Right renal pelvis (tissue), 4 donors: ENCODE measurements around the gene SPATS2. TPM values are rescaled to one million over a fixed set of nuclear protein-coding genes. Genes with fewer than 3 reads are reported as not detected.
"Not testable (repeated sequence)": the region's sequence is repeated elsewhere in the genome, so short reads cannot be mapped to it uniquely, and the experiment has no call there.

Source experiments
- DNase-seq, 4 donors: peaks; one replicate each; pipeline ENCODE4 v3.0.0-alpha.2; 2013; ENCODE audit warnings: low read depth in 4 of 4, low spot score in 3 of 4, missing footprints in 1 of 4
- polyA plus RNA-seq, 4 donors: library from polyadenylated mRNA; unstranded; fragments of 120-200 nt; gene quantifications; one replicate each; pipeline ENCODE4 v1.2.1, GENCODE V29; 2013; ENCODE audit not compliant: insufficient read length in 4 of 4

The SPATS2 gene
- polyA plus RNA-seq: 10 to 100 TPM; 45.0 to 49.8 (median 47.8) TPM

DNA sequence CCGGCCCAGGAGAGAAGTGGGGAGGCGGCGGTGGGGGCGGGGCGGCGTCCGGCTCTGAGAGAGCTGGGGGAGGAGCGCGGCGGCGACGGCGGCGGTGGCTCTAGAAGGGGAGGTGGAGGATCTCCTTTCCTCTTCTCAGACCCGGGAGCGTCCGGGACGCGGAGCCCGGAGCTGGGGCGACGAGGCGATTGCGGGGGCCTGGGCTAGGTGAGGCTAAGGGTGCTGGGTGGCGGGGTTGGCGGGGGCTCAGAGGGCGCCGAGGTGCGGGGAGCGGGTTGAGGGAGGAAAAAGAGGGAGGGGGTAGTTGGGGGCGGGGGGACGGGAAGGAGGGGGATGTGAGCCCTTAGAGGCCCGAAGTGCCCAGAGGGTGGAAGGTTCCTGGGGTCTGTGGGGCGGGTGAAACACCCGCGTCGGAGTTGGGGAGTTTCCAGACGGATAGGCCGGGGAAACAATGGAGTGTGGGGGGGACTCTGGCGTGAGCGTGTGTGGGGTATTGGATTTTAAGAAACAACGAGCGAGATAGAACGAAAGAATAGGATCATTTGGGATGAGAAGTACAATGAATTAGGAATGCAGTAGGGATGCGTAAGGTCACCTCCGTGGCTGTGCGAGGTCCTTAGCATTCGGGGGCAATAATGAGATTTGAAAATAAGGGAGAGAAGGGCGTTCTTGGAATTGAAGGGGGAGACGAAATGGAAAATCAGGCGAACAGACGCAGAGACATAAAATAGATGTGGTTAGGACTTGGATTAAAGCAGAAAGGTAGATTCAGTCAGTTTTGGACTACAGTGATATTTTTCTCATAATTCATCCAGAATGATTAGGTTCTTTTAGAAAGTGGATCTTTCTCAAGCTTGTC lies at the start of gene SPATS2:
Gene SPATS2, plus strand, starts transcription at position 82 of the 859 bp plus-strand sequence. CDS start 93,551 bp downstream, outside the sequence.
- peak in 1 of 4 donors; percentile 50 for DNase-seq

DNA sequence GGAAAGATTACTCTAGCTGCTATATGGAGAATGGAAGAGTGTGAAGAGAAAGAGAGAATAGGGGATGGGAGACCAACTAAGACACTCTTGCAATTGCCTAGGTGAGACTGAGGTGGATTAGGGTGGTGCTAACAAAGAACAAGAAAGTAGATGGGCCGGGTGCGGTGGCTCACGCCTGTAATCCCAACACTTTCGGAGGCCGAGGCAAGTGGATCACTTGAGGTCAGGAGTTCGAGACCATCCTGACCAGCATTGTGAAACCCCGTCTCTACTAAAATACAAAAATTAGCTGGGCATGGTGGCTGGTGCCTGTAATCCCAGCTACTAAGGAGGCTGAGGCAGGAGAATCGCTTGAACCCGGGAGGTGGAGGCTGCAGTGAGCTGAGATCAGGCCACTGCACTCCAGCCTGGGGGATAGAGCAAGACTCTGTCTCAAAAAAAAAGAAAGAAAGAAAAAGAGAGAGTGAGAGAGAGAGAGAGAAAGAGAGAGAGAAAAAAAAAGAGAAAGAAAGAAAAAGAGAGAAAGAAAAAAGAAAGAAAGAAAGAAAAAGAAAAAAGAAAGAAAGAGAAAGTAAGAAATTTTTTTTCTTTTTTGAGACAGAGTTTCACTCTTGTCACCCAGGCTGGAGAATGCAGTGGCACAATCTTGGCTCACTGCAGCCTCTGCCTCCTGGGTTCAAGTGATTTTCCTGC lies 46.7 kb upstream of the SPATS2 start:
- not testable (repeated sequence) for DNase-seq

DNA sequence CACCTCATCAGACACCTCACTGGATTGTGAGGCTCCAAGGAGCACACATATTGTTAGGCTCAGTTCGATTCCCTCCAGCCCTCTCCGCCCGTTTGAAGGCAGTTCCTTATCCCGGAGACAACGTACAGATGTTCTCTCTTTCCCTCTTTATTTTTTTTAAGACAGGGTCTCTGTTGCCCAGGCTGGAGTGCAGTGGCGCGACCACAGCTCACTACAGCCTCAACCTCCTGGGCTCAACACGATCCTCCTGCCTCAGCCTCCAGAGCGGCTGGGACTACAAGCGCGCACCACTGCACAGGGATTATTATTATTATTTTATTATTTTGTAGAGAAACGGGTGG lies 44.9 kb upstream of the SPATS2 start:
- no peak for DNase-seq

DNA sequence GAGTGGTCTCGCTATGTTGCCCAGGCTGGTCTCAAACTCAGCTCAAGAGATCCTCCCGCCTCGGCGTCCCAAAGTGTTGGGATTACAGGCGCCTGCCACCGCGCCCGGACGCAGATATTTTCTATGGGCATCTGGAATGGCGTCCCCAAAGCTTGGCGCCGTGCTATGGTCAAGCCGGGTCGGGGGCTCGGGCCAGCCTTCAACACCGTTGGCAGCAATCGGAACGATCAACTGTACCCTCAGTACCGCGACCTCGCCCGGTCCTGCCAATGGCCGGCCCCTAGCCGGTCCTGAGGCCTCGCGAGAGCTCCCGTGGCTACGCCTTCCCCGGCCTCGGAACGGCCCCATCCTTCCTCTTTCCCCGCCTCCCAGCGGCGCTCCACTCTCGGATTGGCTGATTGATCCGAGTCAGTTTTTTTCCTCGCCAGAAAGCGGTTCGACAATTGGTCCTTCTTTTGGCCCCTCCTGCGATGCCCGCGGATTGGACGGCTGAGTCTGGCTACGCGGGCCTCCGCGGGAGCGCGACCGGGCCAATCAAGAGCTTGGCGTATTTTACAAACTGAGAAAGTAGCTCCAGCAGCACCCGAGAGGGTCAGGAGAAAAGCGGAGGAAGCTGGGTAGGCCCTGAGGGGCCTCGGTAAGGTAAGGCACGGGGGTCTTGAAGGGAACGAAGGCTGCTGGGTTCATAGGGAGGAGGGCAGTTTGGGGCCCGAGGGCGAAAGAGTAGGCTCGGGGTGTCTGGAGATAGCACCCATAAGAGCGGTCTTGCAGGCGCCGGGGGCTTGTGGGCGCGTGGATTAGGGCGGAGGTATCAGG lies 44.3 kb upstream of the SPATS2 start, which contains the start of gene TROAP:
Gene TROAP, plus strand, starts transcription at position 548 of the 816 bp plus-strand sequence. CDS start 354 bp downstream, outside the sequence.
- DNase-seq: peak; percentile 98 to 99 (median 98)

DNA sequence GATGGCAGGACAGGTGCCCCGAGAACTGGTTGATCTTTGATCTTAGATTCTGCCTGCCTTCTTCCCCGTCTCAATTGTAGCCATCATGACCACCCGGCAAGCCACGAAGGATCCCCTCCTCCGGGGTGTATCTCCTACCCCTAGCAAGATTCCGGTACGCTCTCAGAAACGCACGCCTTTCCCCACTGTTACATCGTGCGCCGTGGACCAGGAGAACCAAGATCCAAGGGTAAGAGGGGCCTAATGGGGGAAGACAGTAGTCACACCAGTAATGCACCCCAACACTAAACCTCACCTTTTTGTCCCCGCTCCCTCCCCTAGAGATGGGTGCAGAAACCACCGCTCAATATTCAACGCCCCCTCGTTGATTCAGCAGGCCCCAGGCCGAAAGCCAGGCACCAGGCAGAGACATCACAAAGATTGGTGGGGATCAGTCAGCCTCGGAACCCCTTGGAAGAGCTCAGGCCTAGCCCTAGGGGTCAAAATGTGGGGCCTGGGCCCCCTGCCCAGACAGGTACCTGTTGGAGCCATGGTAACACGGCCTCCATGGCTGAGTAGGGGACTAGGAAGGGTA lies 43.7 kb upstream of the SPATS2 start:
- DNase-seq: no peak

DNA sequence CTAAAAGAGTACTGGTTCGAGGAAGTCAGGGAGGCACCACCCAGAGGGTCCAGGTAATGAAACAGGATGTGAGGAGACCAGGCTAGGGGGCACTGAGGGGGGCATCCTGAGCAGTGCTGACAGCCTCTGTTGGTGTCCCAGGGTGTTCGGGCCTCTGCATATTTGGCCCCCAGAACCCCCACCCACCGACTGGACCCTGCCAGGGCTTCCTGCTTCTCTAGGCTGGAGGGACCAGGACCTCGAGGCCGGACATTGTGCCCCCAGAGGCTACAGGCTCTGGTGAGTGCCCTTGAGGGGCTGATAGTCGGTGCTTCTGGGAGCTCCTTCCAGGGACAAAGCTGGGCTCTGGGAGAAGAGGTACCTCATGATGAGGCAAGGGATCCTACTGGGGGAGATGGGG lies 41.7 kb upstream of the SPATS2 start:
- DNase-seq: no peak

DNA sequence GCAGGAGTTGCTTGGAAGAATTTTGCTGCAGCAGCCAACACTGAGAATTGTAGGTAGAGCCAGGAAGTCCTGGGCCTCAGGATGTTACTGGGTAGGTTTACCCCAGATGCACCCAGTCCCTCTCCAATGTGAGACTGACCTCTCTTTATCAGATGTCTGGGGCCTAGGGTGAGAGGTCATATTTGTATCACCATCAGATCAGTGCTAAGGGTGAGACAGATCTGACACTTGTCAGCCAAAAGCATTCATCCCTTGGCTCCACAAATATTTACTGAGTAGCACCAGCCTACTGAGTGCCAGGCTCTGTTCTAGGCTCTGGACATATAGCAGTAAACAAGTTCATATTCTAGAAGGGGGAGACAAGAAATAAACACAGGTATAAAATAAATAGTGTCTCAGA lies 39.9 kb upstream of the SPATS2 start:
- no peak for DNase-seq

DNA sequence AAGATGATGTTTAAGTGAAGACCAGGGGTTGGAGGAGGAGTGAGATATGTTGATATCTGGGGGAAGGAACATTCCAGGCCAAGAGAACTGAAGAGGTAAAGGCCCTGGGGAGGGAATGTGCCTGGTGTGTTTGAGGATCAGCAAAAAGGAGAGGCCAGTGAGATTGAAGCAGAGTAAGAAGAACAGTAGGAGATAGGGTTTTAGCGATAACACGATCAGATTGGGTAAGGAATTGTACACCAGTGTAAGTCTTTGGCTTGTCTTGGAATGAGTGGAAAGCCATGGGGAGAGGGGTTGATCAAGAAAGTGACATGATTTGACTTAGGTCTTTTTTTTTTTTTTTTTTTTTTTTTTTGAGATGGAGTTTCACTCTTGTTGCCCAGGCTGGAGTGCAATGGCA lies 39.4 kb upstream of the SPATS2 start:
- no peak for DNase-seq

DNA sequence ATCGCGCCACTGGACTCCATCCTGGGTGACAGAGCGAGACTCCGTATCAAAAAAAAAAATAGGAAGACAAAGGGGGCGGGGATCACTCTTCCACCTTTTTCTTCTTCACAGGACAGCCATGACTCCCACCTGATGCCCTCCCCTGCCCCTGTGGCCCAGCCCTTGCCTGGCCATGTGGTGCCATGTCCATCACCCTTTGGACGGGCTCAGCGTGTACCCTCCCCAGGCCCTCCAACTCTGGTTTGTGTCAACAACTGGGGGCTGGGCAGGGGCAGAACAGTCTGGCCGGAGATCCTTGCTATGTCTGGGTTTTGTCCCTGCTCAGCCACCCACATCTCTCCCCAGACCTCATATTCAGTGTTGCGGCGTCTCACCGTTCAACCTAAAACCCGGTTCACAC lies 38.4 kb upstream of the SPATS2 start:
- no peak for DNase-seq

DNA sequence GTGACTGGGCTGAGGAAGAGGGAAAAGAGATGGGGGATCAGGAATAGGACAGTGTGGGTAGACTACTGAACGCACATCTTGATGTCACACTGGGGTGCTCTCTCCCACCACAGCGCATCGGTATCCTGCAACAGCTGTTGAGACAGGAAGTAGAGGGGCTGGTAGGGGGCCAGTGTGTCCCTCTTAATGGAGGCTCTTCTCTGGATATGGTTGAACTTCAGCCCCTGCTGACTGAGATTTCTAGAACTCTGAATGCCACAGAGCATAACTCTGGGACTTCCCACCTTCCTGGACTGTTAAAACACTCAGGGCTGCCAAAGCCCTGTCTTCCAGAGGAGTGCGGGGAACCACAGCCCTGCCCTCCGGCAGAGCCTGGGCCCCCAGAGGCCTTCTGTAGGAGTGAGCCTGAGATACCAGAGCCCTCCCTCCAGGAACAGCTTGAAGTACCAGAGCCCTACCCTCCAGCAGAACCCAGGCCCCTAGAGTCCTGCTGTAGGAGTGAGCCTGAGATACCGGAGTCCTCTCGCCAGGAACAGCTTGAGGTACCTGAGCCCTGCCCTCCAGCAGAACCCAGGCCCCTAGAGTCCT lies 37.1 kb upstream of the SPATS2 start:
- DNase-seq: no peak

DNA sequence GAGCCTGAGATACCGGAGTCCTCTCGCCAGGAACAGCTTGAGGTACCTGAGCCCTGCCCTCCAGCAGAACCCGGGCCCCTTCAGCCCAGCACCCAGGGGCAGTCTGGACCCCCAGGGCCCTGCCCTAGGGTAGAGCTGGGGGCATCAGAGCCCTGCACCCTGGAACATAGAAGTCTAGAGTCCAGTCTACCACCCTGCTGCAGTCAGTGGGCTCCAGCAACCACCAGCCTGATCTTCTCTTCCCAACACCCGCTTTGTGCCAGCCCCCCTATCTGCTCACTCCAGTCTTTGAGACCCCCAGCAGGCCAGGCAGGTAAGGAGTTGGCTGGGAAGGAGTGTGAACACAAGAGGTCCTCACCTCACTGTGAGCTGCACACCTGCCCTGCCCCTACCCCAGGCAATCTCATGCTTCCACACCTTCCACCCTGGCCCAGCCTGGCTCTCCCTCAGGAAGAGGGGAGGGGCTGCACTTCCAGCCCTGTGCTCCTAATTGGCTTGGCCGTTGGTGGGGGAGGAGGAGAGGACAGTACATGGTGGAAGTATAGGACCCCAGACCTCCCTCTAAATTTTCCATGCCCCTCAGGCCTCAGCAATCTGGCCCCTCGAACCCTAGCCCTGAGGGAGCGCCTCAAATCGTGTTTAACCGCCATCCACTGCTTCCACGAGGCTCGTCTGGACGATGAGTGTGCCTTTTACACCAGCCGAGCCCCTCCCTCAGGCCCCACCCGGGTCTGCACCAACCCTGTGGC lies 36.5 kb upstream of the SPATS2 start:
- DNase-seq: no peak

DNA sequence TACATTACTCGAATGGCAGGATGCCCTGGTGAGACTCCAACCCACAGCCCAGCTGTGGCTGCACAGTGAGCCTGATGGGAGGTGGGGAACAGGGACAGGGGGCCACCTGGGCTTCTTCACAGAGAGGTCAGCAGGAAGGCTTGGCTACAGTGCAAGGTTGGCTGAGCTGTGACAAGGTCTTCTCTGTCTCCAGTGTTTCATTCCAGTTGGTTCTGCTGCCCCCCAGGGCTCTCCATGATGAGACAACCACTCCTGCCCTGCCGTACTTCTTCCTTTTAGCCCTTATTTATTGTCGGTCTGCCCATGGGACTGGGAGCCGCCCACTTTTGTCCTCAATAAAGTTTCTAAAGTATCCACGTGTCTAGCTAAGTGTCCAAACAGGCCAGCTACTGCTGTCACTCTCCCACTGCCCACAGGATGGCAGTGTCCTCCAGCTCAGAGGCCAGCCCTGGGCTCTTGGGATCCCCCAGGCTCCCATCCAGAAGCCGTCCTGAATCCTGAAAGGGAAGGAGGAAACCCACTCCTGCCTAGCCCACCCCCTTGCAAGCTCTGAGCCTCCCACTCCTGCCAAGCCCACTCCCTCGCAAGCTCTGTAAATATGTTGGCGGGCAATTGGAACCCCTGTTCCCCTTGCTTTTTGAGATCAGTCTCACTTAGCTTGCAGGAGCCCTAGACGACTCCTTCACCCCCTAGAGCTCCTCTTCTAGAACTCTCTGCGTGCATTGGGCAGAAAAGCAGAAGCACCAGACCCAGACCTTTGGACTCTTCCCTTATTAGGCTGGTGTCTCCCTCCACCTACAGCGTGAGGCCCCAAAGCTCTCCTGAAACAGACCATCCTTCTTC lies 35.7 kb upstream of the SPATS2 start:
- peak in 1 of 4 donors; percentile 66 for DNase-seq

DNA sequence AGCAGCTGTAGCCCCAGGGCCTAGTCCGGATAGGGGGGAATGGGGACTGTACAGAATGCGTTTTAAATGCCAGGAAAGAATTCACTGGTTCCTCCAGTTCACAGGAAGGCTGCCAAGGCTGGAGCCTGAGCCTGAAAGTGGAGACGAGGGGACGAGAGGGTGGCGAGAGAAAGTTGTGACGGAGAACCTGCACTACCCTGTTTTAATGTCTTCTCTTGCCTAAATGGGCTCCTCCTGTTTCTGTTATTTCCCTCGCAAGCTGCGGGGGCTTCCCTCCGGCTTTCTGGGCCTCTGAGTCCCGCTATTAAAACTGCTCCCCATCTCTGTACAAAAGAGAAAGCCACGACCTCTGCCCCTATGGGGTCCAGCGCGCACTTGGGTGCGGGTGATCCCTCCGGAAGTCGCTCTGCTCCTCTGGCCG lies 34.8 kb upstream of the SPATS2 start:
- no peak for DNase-seq

DNA sequence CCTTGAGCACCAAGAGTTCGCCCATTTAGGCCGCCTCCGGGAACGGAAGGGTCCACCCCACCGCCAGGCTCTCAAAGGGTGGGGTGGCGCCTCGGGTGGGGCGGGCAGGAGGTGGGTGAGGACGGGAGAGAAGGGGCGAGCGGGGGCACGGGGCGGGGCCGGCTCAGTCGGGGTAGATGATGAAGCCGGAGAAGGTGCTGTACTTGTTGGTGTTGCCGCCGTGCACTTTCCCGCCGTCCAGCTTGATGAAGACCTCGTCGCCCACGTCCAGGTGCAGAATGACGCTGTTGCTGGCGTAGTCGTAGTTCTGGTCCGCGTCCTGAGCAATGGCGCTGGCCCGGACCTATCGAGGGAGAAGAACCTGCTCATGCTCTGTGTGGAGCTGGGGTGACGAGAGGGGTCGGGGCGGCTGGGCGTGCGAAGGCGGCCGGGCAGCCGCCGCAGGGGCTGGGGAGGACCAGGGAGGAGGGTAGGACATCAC lies 34.3 kb upstream of the SPATS2 start:
- DNase-seq: no peak

DNA sequence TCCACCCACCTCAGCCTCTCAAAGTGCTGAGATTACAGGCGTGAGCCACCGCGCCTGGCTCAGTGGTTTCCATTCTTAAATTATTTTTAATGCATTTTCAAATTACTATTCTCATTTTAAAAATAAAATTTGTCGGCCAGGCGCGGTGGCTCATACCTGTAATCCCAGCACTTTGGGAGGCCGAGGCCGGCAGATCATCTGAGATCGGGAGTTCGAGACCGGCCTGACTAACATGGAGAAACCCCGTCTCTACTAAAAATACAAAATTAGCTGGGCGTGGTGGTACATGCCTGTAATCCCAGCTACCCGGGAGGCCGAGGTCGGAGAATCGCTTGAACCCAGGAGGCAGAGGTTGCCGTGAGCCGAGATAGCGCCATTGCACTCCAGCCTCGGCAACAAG lies 33.5 kb upstream of the SPATS2 start:
- DNase-seq: not testable (repeated sequence)

DNA sequence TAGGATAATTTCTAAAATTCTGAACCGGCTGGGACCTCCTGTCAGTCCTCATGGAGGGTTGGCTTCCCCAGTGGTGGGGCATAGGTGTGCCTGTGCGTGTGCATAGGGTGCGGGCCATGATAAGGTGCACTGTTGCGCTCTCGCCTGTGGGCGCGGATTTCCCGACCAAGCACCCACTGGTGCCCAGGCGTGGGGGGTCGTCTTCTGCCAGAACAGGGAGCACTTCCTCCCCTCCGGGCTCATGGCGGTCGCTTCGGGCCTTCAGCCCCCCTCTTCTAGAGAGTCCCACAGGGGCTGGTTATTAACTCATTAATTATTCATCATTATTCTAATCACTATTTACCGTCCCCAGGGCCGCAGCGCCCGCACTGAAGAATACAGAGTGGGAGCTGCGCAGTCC lies 33.0 kb upstream of the SPATS2 start:
- no peak for DNase-seq

DNA sequence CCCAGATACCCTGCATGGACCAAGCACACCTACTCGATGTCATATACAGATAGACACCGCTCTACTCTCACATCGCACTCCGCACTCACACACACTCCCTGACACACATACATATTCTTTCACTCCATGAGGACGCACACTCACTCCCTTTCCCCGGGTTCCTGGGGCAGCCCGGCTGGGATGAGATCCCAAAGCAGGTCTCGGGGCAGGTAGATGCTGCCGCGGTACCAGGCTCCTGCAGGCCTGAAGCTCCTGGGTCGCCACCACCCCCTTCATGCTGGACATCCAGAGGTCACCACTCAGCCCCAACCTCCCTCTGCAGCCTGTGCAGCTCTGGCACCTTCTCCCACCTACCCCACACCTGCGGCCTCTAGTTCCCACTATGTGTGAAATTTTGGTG lies 32.6 kb upstream of the SPATS2 start:
- no peak for DNase-seq

DNA sequence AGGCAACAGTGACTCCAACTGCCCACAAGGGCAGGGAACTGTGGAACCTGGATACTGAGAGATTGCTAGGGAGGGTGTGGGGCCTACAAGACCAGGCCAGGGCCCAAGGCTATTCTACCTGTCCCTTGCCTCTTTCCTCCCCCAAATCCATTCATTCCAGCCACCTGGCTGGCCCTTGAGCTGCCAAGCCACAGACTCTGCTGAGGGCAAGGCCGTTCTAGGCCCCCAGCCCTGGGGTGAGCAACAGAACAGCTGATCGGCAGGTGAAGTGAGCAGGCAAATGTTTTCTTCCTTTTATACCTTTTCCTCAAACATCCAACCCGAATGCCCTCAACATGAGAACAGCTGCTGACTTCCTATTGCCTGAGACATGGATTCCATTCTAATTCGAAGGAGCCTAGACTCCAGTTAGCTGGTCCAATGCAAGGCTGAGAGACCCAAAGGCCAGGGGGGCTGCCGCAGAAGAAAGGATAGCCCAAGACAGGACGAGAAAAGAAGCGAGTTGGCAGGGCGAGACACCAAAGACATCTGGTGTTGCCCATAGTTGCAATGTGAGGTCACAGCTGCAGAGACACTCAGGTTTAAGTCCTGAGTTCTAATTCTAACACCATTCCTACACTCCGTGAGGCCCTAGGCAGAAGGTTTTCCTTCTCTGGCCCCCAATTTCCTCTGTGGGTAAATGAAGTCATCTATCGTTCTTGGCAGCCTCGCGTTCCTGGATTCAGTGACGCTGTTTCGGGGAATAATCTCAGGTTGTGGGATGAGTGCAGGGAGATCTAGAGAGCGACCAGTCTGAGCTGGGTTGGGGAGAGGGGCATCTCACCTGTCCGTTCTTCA lies 31.9 kb upstream of the SPATS2 start:
- DNase-seq: no peak
